ENCODE measurements around the gene CDH13. TPM values are rescaled to one million over a fixed set of nuclear protein-coding genes. Genes with fewer than 3 reads are reported as not detected.

The CDH13 gene
- total RNA-seq, 1 donor from 2014 or later, result 2.3 TPM

Small RNA genes within 50 kb of the gene (microRNA-seq; reads per million reads assigned to microRNA genes)
- gene MIR3182 (ENCODE audit: unreplicated experiment) (not detected), gene MIR8058 (ENCODE audit: unreplicated experiment) (not detected)

All from endothelial cell (in vitro differentiated cells).